IPS-20b (cell line): Measurements from ENCODE around the gene FLNC.

Source experiments
- H3K27ac ChIP-seq: one replicate; pipeline ENCODE4 v1.5.1; 2013; ENCODE audit warnings: low read length
- H3K27me3 ChIP-seq: 2 replicates; pipeline ENCODE4 v1.6.1; 2013; ENCODE audit warnings: mild to moderate bottlenecking, low read length, inconsistent platforms; ENCODE audit not compliant: insufficient read depth
- H3K36me3 ChIP-seq: 2 replicates; pipeline ENCODE4 v1.6.1; 2013; ENCODE audit warnings: low read depth, mild to moderate bottlenecking, inconsistent platforms, low read length, moderate library complexity; ENCODE audit not compliant: insufficient read depth
- H3K4me1 ChIP-seq: 2 replicates; pipeline ENCODE4 v1.6.1; 2013; ENCODE audit warnings: mild to moderate bottlenecking, control low read depth, inconsistent platforms, low read length, moderate library complexity; ENCODE audit not compliant: insufficient read depth
- H3K4me3 ChIP-seq: 2 replicates; pipeline ENCODE4 v1.5.1; 2013; ENCODE audit warnings: mild to moderate bottlenecking, low read length, inconsistent platforms
- H3K9ac ChIP-seq: 2 replicates; pipeline ENCODE4 v1.6.1; 2013; ENCODE audit warnings: low read depth, mild to moderate bottlenecking, inconsistent platforms, low read length, moderate library complexity
- H3K9me3 ChIP-seq: 2 replicates; pipeline ENCODE4 v1.6.1; 2013; ENCODE audit warnings: mild to moderate bottlenecking, low read depth, low read length, inconsistent platforms; ENCODE audit not compliant: insufficient read depth

The FLNC gene

GRCh38 chr7:128879461-128879938, 49.3 kb downstream of the FLNC start:
- Histone ChIP-seq H3K4me3 (no peak overlapping the region), H3K4me1 (no peaks in the 10 kb centered on the region), H3K9me3 (no peaks in the 10 kb centered on the region)

GRCh38 chr7:128879939-128880746, 49.9 kb downstream of the FLNC start:
- H3K36me3 ChIP-seq: no peaks in the 10 kb centered on the region
- H3K4me1 ChIP-seq: no peaks in the 10 kb centered on the region
- H3K9me3 ChIP-seq: no peaks in the 10 kb centered on the region
- no peak overlapping the region for H3K4me3 ChIP-seq
- no peak overlapping the region for H3K27ac ChIP-seq
- H3K27me3 ChIP-seq: no peaks in the 10 kb centered on the region
- H3K9ac ChIP-seq: no peak overlapping the region

More at GRCh38 chr7:128879461-128879938, 49.3 kb downstream of the FLNC start:
- Histone ChIP-seq H3K27ac (no peak overlapping the region), H3K27me3 (no peaks in the 10 kb centered on the region), H3K9ac (no peak overlapping the region), H3K36me3 (no peaks in the 10 kb centered on the region)

GRCh38 chr7:128880791-128881457, 50.7 kb downstream of the FLNC start:
- Histone ChIP-seq H3K27me3 (no peaks in the 10 kb centered on the region), H3K9ac (no peak overlapping the region), H3K27ac (no peak overlapping the region), H3K9me3 (no peaks in the 10 kb centered on the region), H3K4me3 (no peak overlapping the region), H3K36me3 (no peaks in the 10 kb centered on the region), H3K4me1 (no peaks in the 10 kb centered on the region)

- H3K4me3 ChIP-seq: no peak overlapping the region
- H3K36me3 ChIP-seq: no peaks in the 10 kb centered on the region
- H3K27me3 ChIP-seq: no peaks in the 10 kb centered on the region
- H3K9me3 ChIP-seq: no peaks in the 10 kb centered on the region
- H3K9ac ChIP-seq: no peak overlapping the region
- no peaks in the 10 kb centered on the region for H3K4me1 ChIP-seq
- H3K27ac ChIP-seq: no peak overlapping the region
These were observed 51.4 kb downstream of the FLNC start for GRCh38 chr7:128881458-128882125.

GRCh38 chr7:128882134-128882533, 51.9 kb downstream of the FLNC start:
- Histone ChIP-seq H3K27me3 (no peaks in the 10 kb centered on the region), H3K4me3 (no peak overlapping the region), H3K4me1 (no peaks in the 10 kb centered on the region), H3K9me3 (no peaks in the 10 kb centered on the region), H3K27ac (no peak overlapping the region), H3K36me3 (no peaks in the 10 kb centered on the region), H3K9ac (no peak overlapping the region)

GRCh38 chr7:128883622-128884448, 53.6 kb downstream of the FLNC start:
- Histone ChIP-seq H3K9me3 (no peaks in the 10 kb centered on the region), H3K27ac (no peak overlapping the region), H3K9ac (no peak overlapping the region), H3K4me3 (no peak overlapping the region), H3K36me3 (no peaks in the 10 kb centered on the region), H3K27me3 (no peaks in the 10 kb centered on the region), H3K4me1 (peaks cover 3% of the 10 kb centered on the region)

GRCh38 chr7:128884561-128885369, 54.6 kb downstream of the FLNC start:
- H3K27ac ChIP-seq: no peak overlapping the region
- H3K4me3 ChIP-seq: no peak overlapping the region
- no peaks in the 10 kb centered on the region for H3K9me3 ChIP-seq
- H3K36me3 ChIP-seq: no peaks in the 10 kb centered on the region
- H3K4me1 ChIP-seq: peaks cover 5% of the 10 kb centered on the region
- H3K27me3 ChIP-seq: no peaks in the 10 kb centered on the region; the same call in 1 of the 2 replicates
- no peak overlapping the region for H3K9ac ChIP-seq

- Histone ChIP-seq H3K9ac (no peak overlapping the region), H3K9me3 (no peaks in the 10 kb centered on the region), H3K4me1 (peaks cover 5% of the 10 kb centered on the region), H3K36me3 (no peaks in the 10 kb centered on the region), H3K27me3 (peaks cover 6% of the 10 kb centered on the region), H3K27ac (no peak overlapping the region), H3K4me3 (no peak overlapping the region)
These were observed 55.4 kb downstream of the FLNC start for GRCh38 chr7:128885370-128886187.

GRCh38 chr7:128886391-128887168, 56.4 kb downstream of the FLNC start:
- Histone ChIP-seq H3K9me3 (no peaks in the 10 kb centered on the region), H3K4me1 (peaks cover 5% of the 10 kb centered on the region), H3K36me3 (no peaks in the 10 kb centered on the region), H3K27ac (no peak overlapping the region), H3K27me3 (peaks cover 14% of the 10 kb centered on the region), H3K4me3 (no peak overlapping the region), H3K9ac (no peak overlapping the region)
